GM19324 (cell line): ENCODE measurements around the gene TPSD1.
"Not testable (repeated sequence)": the region's sequence is repeated elsewhere in the genome, so short reads cannot be mapped to it uniquely, and the experiment has no call there.

Source experiments
- ATAC-seq: cut with Tn5 transposase; IDR thresholded peaks from one replicate; pipeline ENCODE4 v1.9.1; 2021; ENCODE audit warnings: mild to moderate bottlenecking, moderate library complexity; ENCODE audit not compliant: unreplicated experiment, low FRiP score

TPSD1 gene

DNA sequence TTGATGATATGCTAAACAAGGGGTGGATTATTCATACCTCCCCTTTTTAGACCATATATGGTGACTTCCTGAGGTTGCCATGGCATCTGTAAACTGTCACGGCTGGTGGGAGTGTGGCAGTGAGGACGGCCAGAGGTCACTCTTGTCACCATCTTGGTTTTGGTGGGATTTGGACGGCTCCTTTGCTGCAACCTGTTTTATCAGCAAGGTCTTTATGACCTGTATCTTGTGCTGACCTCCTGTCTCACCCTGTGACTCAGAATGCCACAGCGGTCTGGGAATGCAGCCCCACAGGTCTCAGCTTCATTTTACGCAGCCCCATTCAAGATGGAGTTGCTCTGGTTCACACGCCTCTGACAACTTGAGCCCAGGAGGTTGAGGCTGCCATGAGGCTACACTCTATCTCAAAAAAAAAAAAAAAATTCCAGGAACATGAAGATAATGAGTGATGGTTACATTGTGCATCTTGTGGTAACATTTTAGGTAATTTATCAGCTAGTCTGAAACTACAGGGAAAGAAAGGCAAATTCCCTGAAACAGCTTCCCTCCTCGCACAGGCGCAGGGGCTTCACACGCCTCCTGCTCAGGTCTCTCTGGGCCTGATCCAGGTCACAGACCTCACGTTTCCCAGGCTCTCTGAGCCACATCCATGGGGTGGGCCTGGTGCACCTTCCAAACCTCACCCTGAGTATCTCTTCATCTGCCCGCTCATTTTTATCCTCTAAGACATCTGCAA lies 38.2 kb downstream of the TPSD1 start:
- ATAC-seq: no peak

DNA sequence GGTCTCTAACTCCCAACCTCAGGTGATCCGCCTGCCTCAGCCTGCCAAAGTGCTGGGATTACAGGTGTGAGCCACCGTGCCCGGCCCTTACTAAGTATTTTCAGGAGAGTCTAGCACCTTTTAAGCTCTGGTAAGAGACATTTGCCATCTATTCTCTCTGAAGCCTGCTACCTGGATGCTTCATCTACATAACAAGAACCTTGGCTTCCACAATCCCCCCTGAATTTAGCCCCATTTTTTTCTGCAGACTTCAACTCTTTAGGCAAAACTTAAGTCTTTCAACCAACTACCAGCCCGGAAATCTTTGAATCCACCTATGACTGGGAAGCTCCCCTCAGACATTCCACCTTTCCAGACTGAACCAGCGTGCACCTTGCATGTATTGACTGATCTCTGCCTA lies 39.6 kb downstream of the TPSD1 start:
- ATAC-seq: no peak

DNA sequence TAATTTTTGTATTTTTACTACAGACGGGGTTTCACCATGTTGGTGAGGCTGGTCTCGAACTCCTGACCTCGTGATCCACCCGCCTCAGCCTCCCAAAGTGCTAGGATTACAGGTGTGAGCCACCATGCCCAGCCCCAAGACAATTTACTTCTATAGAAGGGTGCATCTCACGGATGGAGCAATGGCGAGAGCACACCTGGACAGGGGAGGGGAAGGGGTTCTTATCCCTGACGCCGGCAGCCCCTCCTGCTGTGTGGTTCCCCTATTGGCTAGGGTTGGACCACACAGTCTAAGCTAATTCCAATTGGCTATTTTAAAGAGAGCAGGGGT lies 40.8 kb downstream of the TPSD1 start:
- ATAC-seq: not testable (repeated sequence)

DNA sequence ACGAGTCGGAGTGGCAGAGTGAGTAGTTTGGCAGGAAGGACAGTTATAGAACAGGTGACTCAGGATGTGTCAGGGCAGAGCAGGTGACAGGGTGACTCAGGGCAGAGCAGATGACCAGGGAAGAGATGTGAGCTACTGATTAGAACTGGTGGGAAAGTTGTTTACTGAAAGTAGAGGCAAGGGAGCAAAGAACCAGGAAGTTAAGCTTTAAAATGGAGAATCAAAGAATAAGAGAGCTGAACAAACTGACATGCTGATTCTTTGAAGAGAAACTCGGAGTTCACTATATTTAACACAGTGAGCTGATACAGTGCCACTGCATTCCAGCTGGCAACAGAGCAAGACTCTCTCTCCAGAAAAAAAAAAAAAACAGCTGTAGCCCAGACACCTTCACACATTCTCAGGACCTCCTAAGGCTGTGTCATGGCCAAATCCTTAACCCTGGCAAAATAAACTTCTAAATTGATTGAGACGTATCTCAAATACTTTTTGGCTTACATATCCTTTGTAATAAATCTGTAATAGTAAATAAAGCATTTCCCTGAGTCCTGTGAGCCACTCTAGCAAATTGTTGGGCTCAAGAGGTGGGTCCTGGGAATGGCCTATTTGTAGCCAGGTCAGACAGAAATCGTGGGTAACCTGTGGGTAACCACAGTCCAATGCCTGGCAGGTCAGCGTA lies 41.3 kb downstream of the TPSD1 start:
- ATAC-seq: no peak

- ATAC-seq: no peak
Observed at GRCh38 chr16:1298406-1298805, 42.5 kb downstream of the TPSD1 start.

DNA sequence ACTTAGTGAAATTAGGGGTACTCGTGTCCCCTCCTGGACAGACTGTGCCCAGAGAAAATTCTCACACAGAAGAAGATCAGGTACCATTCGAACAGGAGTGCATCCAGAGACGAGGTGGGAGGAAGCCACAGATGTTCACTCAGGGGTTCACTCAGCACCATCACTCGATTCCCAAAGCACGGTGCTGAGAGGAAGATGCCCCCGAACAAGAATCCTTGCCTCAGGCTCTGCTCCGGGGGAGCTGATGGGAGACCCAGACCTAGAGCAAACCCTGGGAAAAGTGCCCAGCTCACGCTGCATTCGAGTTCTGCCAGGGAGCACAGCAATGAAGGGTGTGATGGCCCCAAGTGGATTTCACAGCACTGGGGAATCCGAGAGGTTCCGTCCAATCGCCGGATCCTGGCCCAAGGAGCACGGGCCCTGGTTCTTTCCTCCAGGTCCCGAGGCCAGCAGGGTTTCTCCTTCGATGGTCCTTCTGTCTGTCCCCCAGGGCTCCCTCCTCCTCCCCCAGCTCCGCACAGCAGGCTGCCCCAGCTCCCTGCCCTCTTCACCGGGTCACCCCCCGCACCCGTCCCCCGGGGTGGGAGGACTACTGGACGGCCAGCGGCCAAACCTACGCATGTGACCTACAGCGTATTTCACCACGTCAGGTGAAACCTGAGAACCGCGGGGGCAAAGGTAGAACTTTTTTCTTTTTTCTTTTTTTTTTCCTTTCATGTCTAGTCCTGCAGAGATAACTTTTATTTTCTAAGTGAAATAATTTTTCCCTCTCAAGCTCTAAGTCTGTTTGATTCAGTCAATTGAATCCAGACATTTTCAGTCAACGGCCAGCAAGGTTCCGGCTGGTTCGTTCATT lies 43.4 kb downstream of the TPSD1 start:
- ATAC-seq: no peak

- no peak for ATAC-seq
Observed at GRCh38 chr16:1299868-1300203, 44.0 kb downstream of the TPSD1 start.

- ATAC-seq: no peak
Observed at GRCh38 chr16:1300664-1301476, 45.0 kb downstream of the TPSD1 start.

- no peak for ATAC-seq
Observed at GRCh38 chr16:1301562-1301961, 45.7 kb downstream of the TPSD1 start.

DNA sequence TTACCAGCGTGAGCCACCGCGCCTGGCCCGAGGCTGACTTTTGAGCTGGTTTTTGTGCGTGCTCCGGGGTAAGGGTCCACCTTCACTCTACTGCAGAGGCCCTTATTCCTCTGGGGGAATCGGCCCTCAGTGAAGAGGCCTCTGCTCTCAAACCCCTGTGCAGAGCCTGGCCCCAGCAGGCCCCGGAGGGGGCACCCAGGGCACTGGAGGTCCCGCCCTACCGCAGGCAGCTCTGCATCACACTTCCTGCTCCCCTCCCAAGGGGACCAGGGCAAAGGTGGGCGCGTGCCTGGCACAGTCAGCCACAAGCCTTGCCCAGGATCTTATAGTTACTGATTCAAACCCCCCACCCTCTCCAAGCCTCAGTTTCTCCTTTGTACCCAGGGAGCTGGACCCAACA lies 50.0 kb downstream of the TPSD1 start:
- ATAC-seq: no peak

- no peak for ATAC-seq
Observed at GRCh38 chr16:1306334-1306733, 50.5 kb downstream of the TPSD1 start.

DNA sequence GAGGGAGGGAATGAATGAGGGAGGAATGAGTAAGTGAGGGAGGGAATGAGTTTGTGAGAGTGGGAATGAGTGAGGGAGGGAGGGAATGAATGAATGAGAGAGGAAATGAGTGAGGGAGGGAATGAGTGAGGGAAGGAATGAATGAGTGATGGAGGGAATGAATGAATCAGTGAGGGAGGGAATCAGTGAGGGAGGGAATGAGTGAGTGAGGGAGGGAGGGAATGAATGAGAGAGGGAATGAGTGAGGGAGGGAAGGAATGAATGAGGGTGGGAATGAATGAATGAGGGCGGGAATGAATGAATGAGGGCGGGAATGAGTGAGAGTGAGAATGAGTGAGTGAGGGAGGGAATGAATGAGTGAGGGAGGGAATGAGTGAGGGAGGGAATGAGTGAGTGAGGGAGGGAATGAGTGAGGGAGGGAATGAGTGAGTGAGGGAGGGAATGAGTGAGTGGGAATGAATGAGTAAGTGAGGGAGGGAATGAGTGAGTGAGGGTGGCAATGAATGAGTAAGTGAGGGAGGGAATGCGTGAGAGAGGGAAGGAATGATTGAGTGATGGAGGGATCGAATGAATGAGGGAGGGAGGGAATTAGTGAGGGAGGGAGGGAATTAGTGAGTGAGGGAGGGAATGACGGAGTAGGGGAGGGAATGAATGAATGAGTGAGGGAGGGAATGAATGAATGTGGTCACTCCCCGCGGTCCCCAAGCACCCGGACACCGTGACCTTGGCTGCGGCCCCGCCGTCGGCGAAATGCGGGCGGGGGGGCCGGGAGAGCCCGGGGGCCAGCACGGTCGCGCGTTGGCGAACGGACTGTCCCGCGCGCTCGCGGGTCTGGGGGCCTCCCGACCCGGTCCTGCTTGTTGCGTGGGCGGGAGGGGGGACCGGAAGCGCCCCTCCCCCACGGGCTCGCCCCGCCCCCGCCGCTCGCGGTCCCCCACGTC lies 52.4 kb downstream of the TPSD1 start:
- ATAC-seq: no peak
